ENCODE results near the gene TRMT10B. TPM values are rescaled to one million over a fixed set of nuclear protein-coding genes. Genes with fewer than 3 reads are reported as not detected.

The TRMT10B gene
- total and polyA plus RNA-seq, 2 of the 13 experiments (the other 11 are each of a cell fraction or from before 2014, with no cell fraction given) = 3.1 to 3.9 TPM

- TF ChIP-seq ETV6 (CRISPR knock-in tag; conservative IDR thresholded peaks at IDR 0.05) = peak; percentile 92
- TF ChIP-seq NRL (CRISPR knock-in tag; IDR thresholded peaks at IDR 0.05; ENCODE audit: borderline replicate concordance) = peak; percentile 88
- TF ChIP-seq PHF5A (CRISPR knock-in tag; IDR thresholded peaks at IDR 0.05; ENCODE audit: low read depth, unreplicated experiment) = peak; percentile 26
- TF ChIP-seq SMARCC2 (IDR thresholded peaks at IDR 0.05) = no peak
- TF ChIP-seq, protein P1, sequence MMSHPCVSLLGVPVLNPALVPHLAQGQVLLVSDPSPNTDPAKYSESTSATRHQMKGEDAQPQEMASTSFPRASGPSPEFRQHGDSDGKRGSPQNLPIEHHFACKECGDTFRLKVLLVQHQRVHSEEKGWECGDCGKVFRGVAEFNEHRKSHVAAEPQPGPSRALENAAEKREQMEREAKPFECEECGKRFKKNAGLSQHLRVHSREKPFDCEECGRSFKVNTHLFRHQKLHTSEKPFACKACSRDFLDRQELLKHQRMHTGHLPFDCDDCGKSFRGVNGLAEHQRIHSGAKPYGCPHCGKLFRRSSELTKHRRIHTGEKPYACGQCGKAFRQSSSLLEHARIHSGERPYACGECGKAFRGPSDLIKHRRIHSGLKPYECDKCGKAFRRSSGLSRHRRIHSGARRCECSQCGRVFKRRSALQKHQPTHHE (CRISPR knock-in tag; IDR thresholded peaks at IDR 0.05; ENCODE audit: borderline replicate concordance) = 0 out of 2 replicates have a peak, but pooled peaks have one; percentile 52
- peak; percentile 83; the same call in 1 of the 2 replicates for TF ChIP-seq ZNF34 (CRISPR knock-in tag; IDR thresholded peaks at IDR 0.05; ENCODE audit: borderline replicate concordance)
- TF ChIP-seq ZNF232 (CRISPR knock-in tag; IDR thresholded peaks at IDR 0.05; ENCODE audit: borderline replicate concordance) = no peak
- TF ChIP-seq NBN (conservative IDR thresholded peaks at IDR 0.05) = no peak
- TF ChIP-seq ELF3 (CRISPR knock-in tag; IDR thresholded peaks at IDR 0.05) = peak; percentile 83
- peak; percentile 95 for TF ChIP-seq ZNF574 (CRISPR knock-in tag; IDR thresholded peaks at IDR 0.05)
- peak; percentile 76 for TF ChIP-seq POGZ (CRISPR knock-in tag; IDR thresholded peaks at IDR 0.05)
- peak; percentile 91 for TF ChIP-seq TFDP1 (CRISPR knock-in tag; IDR thresholded peaks at IDR 0.05; ENCODE audit: borderline replicate concordance)
- no peak for TF ChIP-seq ZNF20 (CRISPR knock-in tag; IDR thresholded peaks at IDR 0.05)
- no peak for TF ChIP-seq MATR3 (CRISPR knock-in tag; IDR thresholded peaks at IDR 0.05)
- peak; percentile 55; the same call in 1 of the 2 replicates for TF ChIP-seq FOXK1 (CRISPR knock-in tag; IDR thresholded peaks at IDR 0.05; ENCODE audit: borderline replicate concordance, low read depth)
- 0 out of 2 replicates have a peak, but pooled peaks have one; percentile 58 for TF ChIP-seq ZNF441 (CRISPR knock-in tag; IDR thresholded peaks at IDR 0.05; ENCODE audit: borderline replicate concordance)
- TF ChIP-seq PHF21A (CRISPR knock-in tag; IDR thresholded peaks at IDR 0.05) = peak; percentile 56; the same call in 1 of the 2 replicates
- no peak for TF ChIP-seq CREB1 (IDR thresholded peaks at IDR 0.05)
- TF ChIP-seq CREB1 (CRISPR knock-in tag; IDR thresholded peaks at IDR 0.05) = no peak
- TF ChIP-seq ZNF678 (CRISPR knock-in tag; IDR thresholded peaks at IDR 0.05) = peak; percentile 79; the same call in 1 of the 2 replicates
- TF ChIP-seq ZNF543 (CRISPR knock-in tag; IDR thresholded peaks at IDR 0.05) = peak; percentile 69; the same call in 1 of the 2 replicates
- TF ChIP-seq, protein P2, sequence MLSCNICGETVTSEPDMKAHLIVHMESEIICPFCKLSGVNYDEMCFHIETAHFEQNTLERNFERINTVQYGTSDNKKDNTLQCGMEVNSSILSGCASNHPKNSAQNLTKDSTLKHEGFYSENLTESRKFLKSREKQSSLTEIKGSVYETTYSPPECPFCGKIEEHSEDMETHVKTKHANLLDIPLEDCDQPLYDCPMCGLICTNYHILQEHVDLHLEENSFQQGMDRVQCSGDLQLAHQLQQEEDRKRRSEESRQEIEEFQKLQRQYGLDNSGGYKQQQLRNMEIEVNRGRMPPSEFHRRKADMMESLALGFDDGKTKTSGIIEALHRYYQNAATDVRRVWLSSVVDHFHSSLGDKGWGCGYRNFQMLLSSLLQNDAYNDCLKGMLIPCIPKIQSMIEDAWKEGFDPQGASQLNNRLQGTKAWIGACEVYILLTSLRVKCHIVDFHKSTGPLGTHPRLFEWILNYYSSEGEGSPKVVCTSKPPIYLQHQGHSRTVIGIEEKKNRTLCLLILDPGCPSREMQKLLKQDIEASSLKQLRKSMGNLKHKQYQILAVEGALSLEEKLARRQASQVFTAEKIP (CRISPR knock-in tag; IDR thresholded peaks at IDR 0.05; ENCODE audit: borderline replicate concordance) = no peak
- no peak for TF ChIP-seq ZNF557 (CRISPR knock-in tag; IDR thresholded peaks at IDR 0.05)
- no peak for TF ChIP-seq SP140L (CRISPR knock-in tag; IDR thresholded peaks at IDR 0.05; ENCODE audit: borderline replicate concordance)
Observed at GRCh38 chr9:37784616-37785483, 31.2 kb downstream of the TRMT10B start, which contains the start of gene EXOSC3 (continued).
